GM21528 (cell line): ENCODE results near the gene LYPD6B.

Source experiments
- ATAC-seq: cut with Tn5 transposase; IDR thresholded peaks from one replicate; pipeline ENCODE4 v1.9.1; 2021; ENCODE audit warnings: mild to moderate bottlenecking, moderate library complexity; ENCODE audit not compliant: unreplicated experiment, low FRiP score

The LYPD6B gene

GRCh38 chr2:149037851-149038250 lies 648 bp upstream of the LYPD6B start:
- ATAC-seq: no peak

GRCh38 chr2:149039213-149039724 lies 770 bp downstream of the LYPD6B start:
- no peak for ATAC-seq

DNA sequence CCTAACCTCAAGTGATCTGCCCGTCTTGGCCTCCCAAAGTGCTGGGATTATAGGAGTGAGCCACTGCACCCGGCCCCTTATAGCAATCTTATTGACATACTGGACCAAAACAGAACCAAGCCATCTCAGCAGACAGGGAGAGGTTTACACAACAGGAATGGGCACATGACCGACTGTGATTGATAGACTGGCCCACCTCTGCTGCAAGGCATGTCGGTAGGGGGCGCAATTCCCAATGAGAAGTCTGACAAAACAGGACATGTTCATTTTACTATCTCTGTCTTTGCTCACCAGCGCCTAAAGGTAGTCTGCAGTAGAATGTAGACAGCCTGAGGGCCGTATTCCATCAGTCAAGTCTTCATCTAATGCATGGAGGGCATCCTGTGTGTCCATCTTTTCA lies 2.0 kb downstream of the LYPD6B start:
- no peak for ATAC-seq

- no peak for ATAC-seq
Measured at GRCh38 chr2:149041482-149041881, 3.0 kb downstream of the LYPD6B start.

DNA sequence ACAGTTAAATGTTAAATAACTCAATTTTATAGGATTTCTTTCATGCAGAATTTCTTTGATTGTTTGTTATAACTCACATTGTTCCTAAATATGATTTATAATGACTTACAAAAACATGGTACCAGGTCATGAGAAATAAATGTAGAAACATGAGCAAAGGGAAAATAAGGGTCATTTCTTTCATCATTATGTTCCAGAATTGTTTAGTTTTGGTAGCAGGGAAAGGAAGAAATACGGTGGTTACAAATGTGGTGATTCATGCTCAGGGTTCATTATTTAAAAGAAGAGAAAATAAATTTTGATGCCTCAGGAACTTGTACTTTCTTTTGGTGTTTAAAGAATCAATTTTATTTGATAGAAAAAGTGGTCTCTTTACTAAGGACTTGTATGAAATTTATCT lies 4.4 kb downstream of the LYPD6B start:
- no peak for ATAC-seq

DNA sequence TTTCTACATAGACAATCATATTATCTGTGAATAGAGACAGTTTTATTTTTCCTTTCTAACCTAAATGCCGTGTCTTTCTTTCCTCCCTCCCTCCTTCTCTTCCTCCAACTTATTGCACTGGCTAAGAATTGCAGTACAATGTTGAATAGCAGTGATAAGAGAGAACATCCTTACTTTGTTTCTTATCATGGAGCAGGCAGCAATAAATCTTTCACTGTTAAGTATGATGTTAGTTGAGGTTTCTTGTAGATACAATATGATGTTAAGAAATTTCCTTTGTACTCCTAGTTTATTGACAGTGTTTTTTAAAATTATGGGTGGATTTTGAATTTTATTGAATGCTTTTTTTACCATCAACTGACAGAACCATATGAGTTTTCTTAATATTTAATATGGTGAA lies 6.0 kb downstream of the LYPD6B start:
- no peak for ATAC-seq

GRCh38 chr2:149047118-149047517 lies 8.6 kb downstream of the LYPD6B start:
- no peak for ATAC-seq

GRCh38 chr2:149049142-149049541 lies 10.6 kb downstream of the LYPD6B start:
- ATAC-seq: no peak

GRCh38 chr2:149050188-149050587 lies 11.7 kb downstream of the LYPD6B start:
- ATAC-seq: no peak

GRCh38 chr2:149055751-149056150 lies 17.3 kb downstream of the LYPD6B start:
- ATAC-seq: no peak

- no peak for ATAC-seq
Measured at GRCh38 chr2:149056541-149057255, 18.2 kb downstream of the LYPD6B start.

DNA sequence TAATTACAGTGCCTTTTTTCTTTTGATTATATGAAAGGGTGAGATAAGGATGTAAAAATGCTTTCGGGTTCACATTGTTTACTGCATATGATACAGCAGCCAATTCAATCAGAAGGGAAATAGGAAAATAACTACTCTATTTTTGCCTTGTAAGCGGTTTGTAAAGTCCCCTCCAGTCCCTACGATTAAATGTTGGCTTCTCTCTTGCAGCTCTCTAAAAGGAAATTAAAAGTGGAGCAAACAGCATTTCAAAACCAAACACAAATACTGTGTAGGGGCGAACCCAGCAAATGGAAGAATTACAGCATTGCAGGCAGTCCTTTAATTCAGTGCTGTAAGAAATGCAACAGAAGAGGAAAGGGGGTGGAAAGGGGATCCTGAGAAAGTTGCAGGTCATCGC lies 18.9 kb downstream of the LYPD6B start:
- no peak for ATAC-seq

DNA sequence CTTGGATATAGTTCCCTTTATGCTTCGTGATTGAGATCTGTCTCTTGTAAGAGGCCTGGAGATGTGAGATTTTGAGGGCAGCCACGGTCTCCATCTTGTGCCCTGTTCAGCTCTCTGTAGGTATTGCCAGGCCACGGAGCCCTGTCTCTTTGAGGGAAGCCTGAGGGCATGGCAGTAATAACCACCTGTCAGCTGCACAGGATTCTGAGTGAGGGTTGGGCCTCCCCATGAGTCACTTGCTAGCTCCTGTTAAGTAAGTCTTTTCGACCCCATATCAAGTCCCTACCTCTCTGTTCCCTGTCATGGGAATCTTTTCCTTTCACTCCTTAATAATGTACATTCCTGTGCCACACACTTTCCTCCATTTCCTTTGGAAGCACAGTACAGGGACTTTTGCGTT lies 20.4 kb downstream of the LYPD6B start:
- ATAC-seq: no peak

- ATAC-seq: no peak
Measured at GRCh38 chr2:149059822-149060221, 21.3 kb downstream of the LYPD6B start.

- no peak for ATAC-seq
Measured at GRCh38 chr2:149061133-149061745, 22.7 kb downstream of the LYPD6B start.

GRCh38 chr2:149062531-149062930 lies 24.0 kb downstream of the LYPD6B start:
- ATAC-seq: no peak

DNA sequence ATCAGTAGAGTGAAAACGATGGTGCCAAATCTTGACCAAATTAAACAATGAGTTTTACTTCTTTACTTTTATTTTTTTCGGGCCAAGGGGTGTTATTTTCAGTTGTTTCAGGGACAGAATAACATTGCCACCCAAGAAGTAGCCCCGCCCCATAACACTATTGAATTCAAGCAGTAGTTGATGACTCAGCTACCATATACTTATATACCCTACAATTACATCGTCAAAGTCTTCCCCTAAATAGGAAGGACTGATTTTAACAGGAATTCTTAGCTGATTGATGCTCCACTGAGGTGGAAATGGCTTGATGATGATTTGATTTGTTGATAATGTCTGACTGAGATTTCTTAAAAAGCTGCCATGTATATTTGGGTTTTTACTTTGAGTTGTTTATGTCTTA lies 24.7 kb downstream of the LYPD6B start:
- ATAC-seq: no peak

- no peak for ATAC-seq
Measured at GRCh38 chr2:149064365-149064841, 25.9 kb downstream of the LYPD6B start.

DNA sequence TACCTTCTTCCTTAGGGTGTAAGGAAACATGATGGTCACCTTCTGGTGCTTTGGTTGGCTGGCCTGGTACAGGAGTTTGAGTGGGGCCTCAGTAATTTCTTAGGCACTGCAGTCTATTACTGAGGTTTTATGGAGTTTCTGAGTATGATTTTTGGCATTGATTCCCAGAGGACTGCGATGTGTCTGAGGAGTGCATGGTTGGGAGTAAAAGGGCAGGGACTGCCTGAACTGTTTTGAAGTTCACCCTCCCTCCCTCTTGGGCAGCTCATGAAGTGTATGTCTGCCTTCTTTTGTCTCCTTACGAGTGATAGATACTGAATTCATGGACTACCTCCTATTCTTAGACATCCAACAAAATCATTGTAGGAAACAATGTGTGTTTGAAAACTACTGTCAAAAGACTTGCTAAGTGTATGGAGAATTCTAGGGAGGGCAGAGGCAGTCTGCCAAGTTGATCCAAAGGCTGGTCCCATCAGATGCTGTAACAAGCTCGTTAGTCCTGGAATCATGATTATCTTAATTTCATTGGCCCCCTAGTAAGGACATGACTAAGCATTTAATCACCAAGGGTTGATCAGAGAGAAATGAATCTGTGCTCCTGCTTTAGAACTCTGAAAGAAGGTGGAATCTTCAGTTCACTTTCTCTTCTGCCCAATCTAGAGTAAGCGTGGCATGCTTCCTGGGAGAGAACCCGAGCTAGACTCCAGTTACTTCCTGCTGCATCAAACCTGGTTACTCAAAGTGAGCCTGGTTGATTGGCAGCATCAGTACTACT lies 26.5 kb downstream of the LYPD6B start:
- no peak for ATAC-seq

DNA sequence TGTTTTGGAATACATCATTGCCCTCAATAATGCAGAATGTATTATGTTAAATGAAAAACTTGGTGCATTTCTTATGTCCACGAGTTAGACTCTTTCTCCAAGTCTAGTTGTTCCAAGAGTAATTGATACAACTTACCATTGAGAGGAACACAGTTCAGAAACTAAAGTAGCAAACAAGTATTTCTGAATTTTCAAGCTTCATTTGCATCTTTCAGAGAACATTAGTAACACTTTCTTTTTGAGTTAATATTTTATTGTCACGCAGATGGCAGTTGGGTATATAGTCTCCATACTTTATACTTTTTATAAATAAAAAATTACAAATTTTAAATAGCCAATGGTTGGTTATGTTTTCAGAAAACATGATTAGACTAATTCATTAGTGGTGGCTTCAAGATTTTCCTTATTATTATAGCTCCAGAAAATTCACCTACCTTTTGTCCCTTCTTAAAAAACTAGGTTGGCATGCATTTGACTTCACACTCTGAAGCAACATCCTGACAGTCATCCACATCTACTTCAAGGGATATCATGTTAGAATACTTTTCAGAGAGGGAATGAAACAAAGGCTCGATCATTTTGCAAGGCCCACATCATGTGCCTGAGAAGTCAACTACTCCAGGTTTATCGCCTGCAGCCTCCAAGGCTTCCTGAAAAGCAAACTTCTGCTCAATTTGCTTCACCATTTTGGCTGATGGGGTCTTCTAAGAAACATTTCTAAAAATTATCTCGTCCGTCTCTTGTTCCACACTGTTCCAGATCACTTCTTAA lies 29.9 kb downstream of the LYPD6B start:
- no peak for ATAC-seq
